Esophagus muscularis mucosa (tissue), 3 donors: ENCODE data around the gene SUFU.

ENCODE experiments used
- CTCF ChIP-seq, 3 experiments: fragments of 200-600 bp in 2 of 3; fragments of 450-650 bp in 1 of 3; sonication (generic) in 2 of 3; IDR thresholded peaks; one replicate each; pipeline ENCODE4 v1.5.1; 2017 to 2019; ENCODE audit warnings: antibody characterized with exemption in 3 of 3, mild to moderate bottlenecking in 2 of 3, moderate library complexity in 1 of 3
- POLR2A ChIP-seq: fragments of 450-650 bp; IDR thresholded peaks from one replicate; pipeline ENCODE4 v1.6.1; 2017; ENCODE audit warnings: antibody characterized with exemption, moderate library complexity, mild to moderate bottlenecking, low read depth

- TF ChIP-seq POLR2A (no peak), CTCF (IDR thresholded peaks at IDR 0.05) (no peak)
These were observed 5.6 kb downstream of the SUFU start for GRCh38 chr10:102509387-102509786.
